Nephron progenitor cell (in vitro differentiated cells): ENCODE measurements around the gene NRARP.
"Not testable (repeated sequence)": the region's sequence is repeated elsewhere in the genome, so short reads cannot be mapped to it uniquely, and the experiment has no call there.

Experiments
- DNase-seq: peaks from one replicate; pipeline ENCODE4 v3.0.0; 2021
- H3K27ac Mint-ChIP-seq: 2 replicates; pipeline ENCODE4 v1.8.0; 2021; ENCODE audit warnings: mild to moderate bottlenecking, moderate library complexity, mixed read lengths
- H3K27me3 Mint-ChIP-seq: 2 replicates; pipeline ENCODE4 v1.8.0; 2021; ENCODE audit warnings: mild to moderate bottlenecking, low read depth, mixed read lengths; ENCODE audit not compliant: poor library complexity
- H3K36me3 Mint-ChIP-seq: 2 replicates; pipeline ENCODE4 v1.8.0; 2021; ENCODE audit warnings: low read depth, mixed read lengths
- H3K4me1 Mint-ChIP-seq: 2 replicates; pipeline ENCODE4 v1.8.0; 2021; ENCODE audit warnings: mixed read lengths
- H3K4me3 Mint-ChIP-seq: 2 replicates; pipeline ENCODE4 v1.8.0; 2021; ENCODE audit warnings: mild to moderate bottlenecking, moderate library complexity, mixed read lengths
- H3K9me3 Mint-ChIP-seq: 2 replicates; pipeline ENCODE4 v1.8.0; 2021; ENCODE audit warnings: mild to moderate bottlenecking, moderate library complexity, mixed read lengths
- CTCF ChIP-seq: fragments of 200-600 bp; sonication (generic); IDR thresholded peaks from 2 replicates; pipeline ENCODE4 v1.5.0; 2021; ENCODE audit warnings: antibody characterized with exemption

The NRARP gene

DNA sequence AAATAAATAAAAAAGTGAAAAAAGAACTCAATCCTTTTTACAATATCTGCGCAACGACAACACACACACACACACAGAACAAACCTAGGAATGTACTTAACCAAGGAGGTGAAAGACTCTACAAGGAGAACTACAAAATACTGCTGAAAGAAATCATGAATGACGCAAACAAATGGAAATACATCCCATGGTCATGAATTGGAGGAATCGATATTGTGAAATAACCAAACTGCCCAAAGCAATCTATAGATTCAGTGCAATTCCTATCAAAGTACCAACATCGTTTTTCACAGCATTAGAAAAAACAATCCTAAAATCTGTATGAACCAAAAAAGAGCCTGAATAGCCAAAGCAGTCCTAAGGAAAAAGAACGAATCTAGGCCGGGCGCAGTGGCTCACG, 29.9 kb upstream of the NRARP start:
- peaks cover 60% of the 10 kb centered on the region for H3K9me3 Mint-ChIP-seq
- no peak for TF ChIP-seq CTCF
- no peak overlapping the region for H3K27ac Mint-ChIP-seq
- no peaks in the 10 kb centered on the region for H3K4me1 Mint-ChIP-seq
- peaks cover 29% of the 10 kb centered on the region for H3K27me3 Mint-ChIP-seq
- H3K4me3 Mint-ChIP-seq, result no peak overlapping the region
- H3K36me3 Mint-ChIP-seq, result peaks cover 9% of the 10 kb centered on the region
- DNase-seq, result no peak

DNA sequence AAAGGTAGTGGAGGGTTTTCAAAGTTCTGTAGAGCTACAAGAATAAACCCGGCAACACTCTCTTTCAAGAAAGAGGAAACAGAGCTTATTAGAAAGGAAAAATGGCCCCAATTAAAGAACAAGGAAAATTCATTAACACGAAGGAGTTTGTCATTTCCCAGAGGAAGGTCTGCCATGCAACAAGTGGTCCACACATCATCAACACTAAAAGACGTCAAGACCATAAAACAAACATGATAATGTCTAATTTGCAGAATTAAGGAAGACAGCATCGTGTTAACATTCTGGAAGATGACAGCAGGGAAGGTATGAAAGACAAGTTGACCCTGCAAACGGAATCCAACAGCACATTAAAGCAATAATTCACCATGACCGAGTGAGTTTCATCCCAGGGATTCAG, 28.6 kb upstream of the NRARP start:
- Mint-ChIP-seq H3K4me3 (no peak overlapping the region), H3K27ac (no peak overlapping the region), H3K36me3 (peaks cover 4% of the 10 kb centered on the region), H3K9me3 (peaks cover 48% of the 10 kb centered on the region), H3K4me1 (peaks cover 3% of the 10 kb centered on the region), H3K27me3 (peaks cover 27% of the 10 kb centered on the region)
- TF ChIP-seq CTCF, result no peak
- DNase-seq, result no peak

- H3K36me3 Mint-ChIP-seq, DNase-seq, H3K4me3 Mint-ChIP-seq, H3K4me1 Mint-ChIP-seq, H3K27ac Mint-ChIP-seq: not testable (repeated sequence)
- Mint-ChIP-seq H3K9me3 (peaks cover 39% of the 10 kb centered on the region), H3K27me3 (peaks cover 28% of the 10 kb centered on the region)
Observed at GRCh38 chr9:137329590-137329989, 27.5 kb upstream of the NRARP start.

GRCh38 chr9:137327641-137328550, 25.8 kb upstream of the NRARP start:
- Mint-ChIP-seq H3K27me3 (peaks cover 20% of the 10 kb centered on the region), H3K9me3 (peaks cover 36% of the 10 kb centered on the region)
- H3K4me1 Mint-ChIP-seq, H3K27ac Mint-ChIP-seq, H3K4me3 Mint-ChIP-seq, H3K36me3 Mint-ChIP-seq, DNase-seq: not testable (repeated sequence)

GRCh38 chr9:137326445-137327065, 24.5 kb upstream of the NRARP start:
- Mint-ChIP-seq H3K4me1 (peaks cover 4% of the 10 kb centered on the region), H3K9me3 (peaks cover 34% of the 10 kb centered on the region), H3K27me3 (peaks cover 17% of the 10 kb centered on the region), H3K36me3 (no peaks in the 10 kb centered on the region), H3K27ac (no peak overlapping the region), H3K4me3 (no peak overlapping the region)
- TF ChIP-seq CTCF, result no peak
- DNase-seq, result no peak

DNA sequence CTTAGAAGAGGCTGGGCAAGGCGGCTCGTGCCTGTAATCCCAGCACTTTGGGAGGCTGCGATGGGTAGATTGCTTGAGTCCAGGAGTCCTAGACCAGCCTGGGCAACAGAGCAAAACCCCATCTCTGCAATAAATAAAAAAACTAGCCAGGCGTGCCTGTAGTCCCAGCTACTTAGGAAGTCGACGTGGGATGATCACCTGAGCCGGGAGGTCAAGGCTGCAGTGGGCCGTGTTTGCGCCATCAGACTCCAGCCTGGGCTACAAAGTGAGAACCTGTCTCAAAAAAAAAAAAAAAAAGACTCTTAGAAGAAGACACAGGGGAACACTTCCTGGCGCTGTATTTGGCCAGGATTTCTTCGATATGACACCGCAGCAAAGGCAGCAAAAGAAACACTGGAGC, 23.7 kb upstream of the NRARP start:
- TF ChIP-seq CTCF, result no peak
- H3K36me3 Mint-ChIP-seq, result no peaks in the 10 kb centered on the region
- DNase-seq, result no peak
- H3K9me3 Mint-ChIP-seq, result peaks cover 29% of the 10 kb centered on the region
- no peak overlapping the region for H3K4me3 Mint-ChIP-seq
- peaks cover 17% of the 10 kb centered on the region for H3K27me3 Mint-ChIP-seq
- H3K4me1 Mint-ChIP-seq, result peaks cover 4% of the 10 kb centered on the region
- H3K27ac Mint-ChIP-seq, result no peak overlapping the region
